CD4-positive, alpha-beta T cell treated with Interleukin-17A for 4 hours (primary cell): Measurements from ENCODE around the gene TMC1.
A peak's percentile ranks its signal among the peaks of the same experiment; 100 is the strongest.

ENCODE experiments used
- DNase-seq: peaks from one replicate; pipeline ENCODE4 v3.0.0-alpha.2; 2020; ENCODE audit warnings: mixed read lengths

Gene TMC1

GRCh38 chr9:72576087-72576486, 54.7 kb downstream of the TMC1 start:
- DNase-seq: no peak

- DNase-seq: no peak
These were observed 55.9 kb downstream of the TMC1 start for GRCh38 chr9:72577212-72577753.

GRCh38 chr9:72579190-72579589, 57.8 kb downstream of the TMC1 start:
- DNase-seq: no peak

DNA sequence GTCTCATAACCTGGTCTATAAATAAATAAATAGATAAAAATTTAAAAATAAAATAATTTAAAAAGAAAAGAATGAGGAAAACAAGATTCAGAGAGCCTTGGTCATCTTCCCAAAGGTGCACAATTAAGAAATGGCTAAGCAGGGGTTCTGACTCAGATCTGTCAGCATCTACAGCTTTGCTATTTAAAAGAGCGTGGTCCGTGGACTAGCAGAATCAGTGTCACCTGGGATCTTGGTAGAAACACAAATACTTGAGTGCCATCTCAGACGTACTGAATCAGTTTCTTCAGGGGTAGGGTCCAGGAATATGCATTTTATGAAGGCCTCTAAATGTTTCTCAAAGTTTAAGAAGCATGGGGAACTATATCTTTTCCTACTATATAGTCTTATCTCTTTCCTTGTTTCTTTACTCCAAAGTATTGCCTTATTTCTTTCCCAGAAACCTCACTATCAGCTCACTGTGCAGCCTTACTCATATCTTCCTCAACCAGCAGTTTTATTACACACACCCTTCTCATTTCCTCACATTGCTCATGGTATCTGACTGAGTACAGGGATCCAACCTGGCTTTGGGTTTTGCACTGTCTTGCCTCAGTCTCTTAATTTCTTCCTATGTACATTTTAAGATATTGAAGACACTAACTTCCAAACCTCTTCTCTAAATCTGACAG, 58.6 kb downstream of the TMC1 start:
- DNase-seq: no peak

- no peak for DNase-seq
These were observed 60.3 kb downstream of the TMC1 start for GRCh38 chr9:72581694-72582093.

GRCh38 chr9:72583370-72583769, 62.0 kb downstream of the TMC1 start:
- DNase-seq: no peak

GRCh38 chr9:72586388-72587130, 65.2 kb downstream of the TMC1 start:
- DNase-seq: peak; percentile 44

DNA sequence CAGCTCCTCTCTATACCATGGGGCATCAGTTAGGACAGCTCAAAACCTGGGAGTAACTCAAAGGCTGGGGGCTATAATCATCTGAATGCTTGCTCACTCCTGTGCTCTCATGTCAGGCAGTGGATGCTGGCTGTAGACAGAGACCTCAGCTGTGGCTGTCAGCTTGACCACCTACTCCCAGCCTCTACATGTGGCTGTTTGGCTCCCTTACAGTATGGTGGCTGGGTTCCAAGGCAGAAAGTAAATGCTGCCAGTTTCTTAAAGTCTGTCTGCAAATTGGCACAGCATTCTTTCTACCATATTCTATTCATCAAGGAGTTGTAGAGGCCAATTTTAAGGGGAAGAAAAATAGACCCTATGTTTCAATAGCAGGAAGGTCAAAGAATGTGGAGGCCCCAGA, 66.9 kb downstream of the TMC1 start:
- DNase-seq: no peak

DNA sequence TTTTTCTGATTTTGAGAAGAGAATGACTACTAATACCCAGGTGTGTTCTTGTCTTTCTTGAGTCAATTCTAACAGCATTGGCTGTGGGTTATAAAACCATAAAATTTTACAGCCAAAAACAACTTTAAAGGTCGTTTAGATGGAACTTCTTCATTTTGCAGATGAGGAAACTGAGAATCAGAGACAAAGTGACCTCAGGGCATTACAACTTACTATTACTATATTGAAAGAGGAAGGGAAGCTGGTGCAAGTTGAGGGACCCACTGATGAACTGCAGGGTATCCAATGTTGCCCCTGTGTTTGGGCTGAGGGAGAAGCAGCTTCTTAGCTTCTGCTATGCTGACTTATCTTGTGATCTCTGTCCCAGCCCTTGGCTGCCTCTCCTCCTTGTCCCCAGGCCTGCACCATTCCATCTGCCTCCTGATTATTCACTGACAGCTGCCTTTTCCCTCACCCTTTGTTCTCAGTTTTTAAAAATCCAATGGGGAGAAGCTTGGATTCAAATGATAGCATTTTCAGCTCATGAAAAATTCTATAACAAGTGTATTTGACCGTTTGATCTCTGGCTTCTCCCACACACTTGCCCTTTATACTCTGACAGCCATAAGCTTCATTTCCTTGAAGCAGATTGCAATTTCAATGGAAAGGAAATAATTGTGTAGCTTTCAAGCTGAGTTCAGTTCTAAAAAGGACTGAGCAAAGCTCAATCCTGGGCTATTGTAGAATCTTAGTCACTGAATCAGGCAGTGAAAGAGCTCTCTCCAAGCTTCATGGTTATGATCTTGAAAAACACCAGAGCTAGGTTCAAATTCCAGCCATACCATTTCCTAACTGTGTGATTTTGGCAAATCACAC, 68.5 kb downstream of the TMC1 start:
- DNase-seq: no peak

GRCh38 chr9:72590824-72591223, 69.4 kb downstream of the TMC1 start:
- DNase-seq: no peak

DNA sequence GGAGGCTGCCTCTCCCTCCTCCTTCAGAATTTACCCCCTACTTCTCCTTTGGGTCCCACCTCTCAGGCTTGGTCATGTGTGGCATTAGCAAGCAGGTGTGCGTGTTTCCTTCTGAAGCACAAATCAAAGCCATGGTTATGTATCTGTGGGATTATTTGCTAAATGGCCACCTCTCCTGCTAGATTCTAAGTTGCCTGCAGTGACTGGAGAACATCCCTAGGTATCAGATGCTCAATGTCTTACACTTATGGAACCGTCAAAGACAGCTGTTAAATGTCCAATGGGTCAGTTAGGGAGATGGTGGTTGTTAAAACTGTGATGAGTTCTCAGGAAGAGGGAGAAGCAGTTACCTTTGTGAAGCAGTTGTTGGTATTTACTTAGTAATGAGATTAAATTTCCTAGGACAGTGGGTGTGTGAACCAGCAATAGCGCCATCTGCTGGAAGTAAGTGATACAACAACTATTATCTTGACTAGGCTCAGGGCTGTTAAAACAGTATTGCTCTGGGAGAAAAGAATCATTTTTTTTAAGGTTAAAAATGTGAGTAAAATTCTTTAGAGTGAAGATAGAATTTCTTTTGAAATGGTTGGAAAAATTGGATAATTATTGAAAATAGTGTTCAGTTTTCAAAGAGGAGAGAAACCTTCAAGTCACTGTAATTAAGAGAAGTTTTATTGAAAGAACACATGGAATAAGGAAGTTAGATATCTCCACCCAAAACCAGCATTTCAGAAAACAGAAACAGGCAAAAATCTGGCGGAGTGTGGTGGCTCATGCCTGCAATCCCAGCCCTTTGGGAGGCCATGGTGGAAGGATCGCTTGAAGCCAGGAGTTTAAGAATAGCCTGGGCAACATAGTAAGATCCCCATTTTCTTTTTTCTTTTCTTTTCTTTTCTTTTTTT, 71.3 kb downstream of the TMC1 start:
- DNase-seq: peak; percentile 48

- DNase-seq: no peak
These were observed 75.2 kb downstream of the TMC1 start for GRCh38 chr9:72596451-72597180.

DNA sequence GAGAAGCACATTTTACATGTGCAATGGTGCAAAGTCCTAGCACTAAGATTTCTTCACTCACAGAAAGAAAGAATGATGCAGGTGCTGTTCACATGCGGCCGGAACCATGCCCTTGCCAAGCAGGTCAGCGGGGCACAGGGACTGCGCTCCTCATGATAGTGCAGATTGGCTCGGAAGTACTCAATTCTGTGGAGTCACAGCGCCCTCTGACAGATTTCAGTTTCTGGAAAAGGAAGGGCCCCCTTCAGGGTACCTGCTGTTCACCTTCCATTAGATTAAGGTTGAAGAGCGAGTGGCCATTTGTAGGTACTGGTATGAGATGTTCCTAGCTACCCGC, 75.7 kb downstream of the TMC1 start:
- DNase-seq: no peak

DNA sequence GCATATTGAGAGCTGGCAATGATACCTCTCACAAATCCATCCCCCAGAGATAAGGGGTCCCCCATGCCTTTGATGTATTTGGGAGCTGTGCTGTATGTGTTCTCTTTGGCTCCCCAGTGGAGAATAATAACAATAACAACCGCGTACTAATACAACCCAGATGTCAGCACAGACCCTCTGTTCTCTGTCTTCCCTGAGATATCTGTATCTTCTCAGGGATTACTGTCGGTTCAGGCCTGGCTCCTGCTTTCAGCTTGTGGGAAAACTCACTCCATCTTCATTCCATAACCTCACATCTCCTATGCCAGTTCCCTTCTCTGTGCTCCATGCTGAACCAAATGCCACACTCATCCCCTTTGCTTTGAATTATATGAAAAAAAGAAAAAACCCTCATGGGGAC, 76.2 kb downstream of the TMC1 start:
- no peak for DNase-seq

DNA sequence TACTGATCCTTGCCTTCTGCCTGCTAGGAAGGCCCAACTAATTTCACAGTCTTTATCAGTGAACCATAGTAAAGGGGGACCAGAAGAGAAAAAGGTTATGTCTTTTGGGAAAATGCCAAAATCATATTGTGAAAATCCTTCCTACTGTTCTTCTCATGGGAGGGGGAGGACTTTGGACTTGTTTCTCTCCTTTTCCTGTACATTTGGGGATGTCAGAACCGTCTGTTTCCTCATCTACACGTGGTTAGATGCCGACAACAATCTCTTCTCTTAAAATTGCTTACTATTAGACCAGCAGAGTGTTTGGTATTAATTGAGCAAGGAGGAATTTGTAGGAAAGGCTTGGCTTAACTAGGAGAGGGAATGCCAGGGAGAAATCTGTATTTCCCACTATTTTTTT, 77.2 kb downstream of the TMC1 start:
- no peak for DNase-seq

DNA sequence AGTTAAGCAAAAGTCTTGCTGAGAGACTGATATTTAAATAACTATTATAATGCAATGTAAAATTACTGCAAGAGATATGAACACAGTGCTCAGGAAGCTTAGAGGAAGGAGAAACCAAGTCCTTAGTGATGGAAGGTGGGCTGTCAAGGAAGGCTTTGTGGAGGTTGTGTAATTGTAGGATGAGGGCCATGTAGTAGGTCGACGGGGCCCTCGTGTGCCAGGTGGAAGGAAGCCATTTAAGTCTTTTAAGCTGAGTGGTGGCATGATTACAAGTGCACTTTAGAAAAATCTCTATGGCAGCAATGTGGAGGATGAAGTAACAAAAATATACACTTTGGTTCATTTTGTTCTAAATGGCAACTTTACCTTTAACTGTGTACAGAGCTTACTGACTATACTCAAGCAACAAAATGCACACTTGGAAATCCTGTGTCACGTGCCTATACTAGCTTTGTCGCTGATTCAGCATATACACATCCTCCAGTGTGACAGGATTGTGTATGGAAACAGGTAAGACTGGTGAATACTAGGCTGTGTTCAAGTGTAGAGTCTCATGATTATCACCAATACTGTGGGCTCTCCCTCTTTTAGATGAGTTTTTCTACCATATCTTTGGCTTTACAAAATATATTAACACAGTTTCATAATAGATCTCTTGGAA, 78.6 kb downstream of the TMC1 start:
- no peak for DNase-seq

- DNase-seq: no peak
These were observed 79.3 kb downstream of the TMC1 start for GRCh38 chr9:72600671-72601070.

- DNase-seq: no peak
These were observed 80.2 kb downstream of the TMC1 start for GRCh38 chr9:72601615-72602014.

GRCh38 chr9:72612449-72612848, 91.0 kb downstream of the TMC1 start:
- DNase-seq: no peak

GRCh38 chr9:72614067-72614466, 92.7 kb downstream of the TMC1 start:
- DNase-seq: no peak

- DNase-seq: no peak
These were observed 94.5 kb downstream of the TMC1 start for GRCh38 chr9:72615931-72616330.
